Measurements from ENCODE around the gene ZNF784. TPM values are rescaled to one million over a fixed set of nuclear protein-coding genes. Genes with fewer than 3 reads are reported as not detected.

The ZNF784 gene
- total and polyA plus RNA-seq, 9 of the 15 experiments (the other 6 are each of a cell fraction or from before 2014, with no cell fraction given): 0.14 to 6.1 (median 2.1) TPM

GRCh38 chr19:55653651-55654322 lies 29.4 kb upstream of the ZNF784 start (continued):
- TF ChIP-seq BCLAF1 (IDR thresholded peaks at IDR 0.05; ENCODE audit: borderline replicate concordance in 1 of 2, control insufficient read depth in 1 of 2, low read depth in 2 of 2, low read length in 1 of 2): 0 out of 4 replicates have a peak, but pooled peaks of 1 of the 2 experiments have one; percentile 40
- no peak for TF ChIP-seq MITF (IDR thresholded peaks at IDR 0.05)
- no peak; the same call in 1 of the 2 replicates for TF ChIP-seq SMARCA5 (IDR thresholded peaks at IDR 0.05)
- TF ChIP-seq RBM22 (IDR thresholded peaks at IDR 0.05; ENCODE audit: low read depth, low read length, poor library complexity, severe bottlenecking): peak; percentile 92
- no peak for TF ChIP-seq ETS2 (tag; IDR thresholded peaks at IDR 0.05; ENCODE audit: borderline replicate concordance, poor library complexity, severe bottlenecking)
- no peak for TF ChIP-seq ZNF3 (CRISPR knock-in tag; IDR thresholded peaks at IDR 0.05)
- TF ChIP-seq ZNF324 (CRISPR knock-in tag; IDR thresholded peaks at IDR 0.05): no peak
- no peak for TF ChIP-seq MCM3 (IDR thresholded peaks at IDR 0.05)
- no peak for TF ChIP-seq ZNF609 (CRISPR knock-in tag; IDR thresholded peaks at IDR 0.05; ENCODE audit: borderline replicate concordance)
- no peak for TF ChIP-seq ZHX1 (conservative IDR thresholded peaks at IDR 0.05; ENCODE audit: low read length)
- TF ChIP-seq MEF2D (tag; conservative IDR thresholded peaks at IDR 0.05; ENCODE audit: low read depth): 0 out of 2 replicates have a peak, but pooled peaks have one; percentile 21
- no peak for TF ChIP-seq CCAR2 (IDR thresholded peaks at IDR 0.05; ENCODE audit: low read depth, low read length)

Data from K562 (cell line).